Fibroblast of lung (primary cell): ENCODE data around the gene DDR2. TPM values are rescaled to one million over a fixed set of nuclear protein-coding genes. Genes with fewer than 3 reads are reported as not detected.

Experiments used
- DNase-seq, 2 donors: peaks; one replicate each; pipeline versions ENCODE4 v3.0.0 to v3.0.0-alpha.2; 2010; ENCODE audit warnings: low read depth in 2 of 2
- H2AFZ ChIP-seq: 2 replicates; pipeline ENCODE4 v1.5.1; 2012; ENCODE audit warnings: low read length, control low read depth, inconsistent platforms
- H3K27ac ChIP-seq: 2 replicates; pipeline ENCODE4 v1.5.1; 2011; ENCODE audit warnings: low read length, control low read depth; ENCODE audit not compliant: insufficient read depth
- H3K27me3 ChIP-seq: 2 replicates; pipeline ENCODE4 v1.5.1; 2011; ENCODE audit warnings: mild to moderate bottlenecking, low read length; ENCODE audit not compliant: control insufficient read depth, insufficient read depth
- H3K36me3 ChIP-seq: 2 replicates; pipeline ENCODE4 v1.5.1; 2011; ENCODE audit warnings: low read length; ENCODE audit not compliant: control insufficient read depth, insufficient read depth
- H3K4me1 ChIP-seq: 2 replicates; pipeline ENCODE4 v1.5.1; 2011; ENCODE audit warnings: low read length; ENCODE audit not compliant: control insufficient read depth, insufficient read depth; ENCODE audit errors: extremely low read depth
- H3K4me2 ChIP-seq: 2 replicates; pipeline ENCODE4 v1.5.1; 2011; ENCODE audit warnings: low read length, control low read depth; ENCODE audit not compliant: insufficient read depth; ENCODE audit errors: extremely low read depth
- H3K4me3 ChIP-seq, 4 experiments: fragments of 200-600 bp in 1 of 4; sonication (generic) in 1 of 4; replicated peaks in 1 of 4; 2 replicates each; pipeline ENCODE4 v1.5.1; 2011 to 2016; ENCODE audit warnings: low read length in 4 of 4, low read depth in 3 of 4, mild to moderate bottlenecking in 3 of 4, control low read depth in 2 of 4, inconsistent platforms in 1 of 4, mixed read lengths in 1 of 4; ENCODE audit not compliant: insufficient read depth in 1 of 4; ENCODE audit errors: control extremely low read depth in 1 of 4
- H3K79me2 ChIP-seq: 2 replicates; pipeline ENCODE4 v1.5.1; 2012; ENCODE audit warnings: mild to moderate bottlenecking, low read length, inconsistent platforms; ENCODE audit not compliant: control insufficient read depth, insufficient read depth
- H3K9ac ChIP-seq: 2 replicates; pipeline ENCODE4 v1.5.1; 2011; ENCODE audit warnings: mild to moderate bottlenecking, low read length, control low read depth; ENCODE audit not compliant: insufficient read depth
- H3K9me3 ChIP-seq: 2 replicates; pipeline ENCODE4 v1.5.1; 2012; ENCODE audit warnings: low read depth, low read length; ENCODE audit not compliant: control insufficient read depth, insufficient read depth
- H4K20me1 ChIP-seq: 2 replicates; pipeline ENCODE4 v1.5.1; 2011; ENCODE audit warnings: low read length; ENCODE audit not compliant: control insufficient read depth, insufficient read depth; ENCODE audit errors: extremely low read depth
- CTCF ChIP-seq, 2 donors: IDR thresholded peaks in 1 of 2; conservative IDR thresholded peaks in 1 of 2; 1 replicate in 1 of 2; 2 replicates in 1 of 2; pipeline ENCODE4 v1.5.1; 2011 to 2012; ENCODE audit warnings: low read length in 2 of 2, control low read depth in 1 of 2, inconsistent platforms in 1 of 2, low read depth in 1 of 2, mild to moderate bottlenecking in 1 of 2
- EZH2 ChIP-seq: IDR thresholded peaks from 2 replicates; pipeline ENCODE4 v1.5.1; 2012; ENCODE audit warnings: low read length, control low read depth, mild to moderate bottlenecking; ENCODE audit errors: missing control alignments
- polyA plus RNA-seq, 2 donors: library from polyadenylated mRNA; depleted of rRNA in 1 of 2; stranded (reverse) in 1 of 2; unstranded in 1 of 2; fragments of >200 nt; gene quantifications; 2 replicates each; pipeline ENCODE4 v1.2.1, GENCODE V29; 2011 to 2012; ENCODE audit warnings: missing spikeins in 1 of 2
- total RNA-seq: library from RNA; depleted of rRNA; stranded (reverse); fragments of >200 nt; gene quantifications from 2 replicates; pipeline ENCODE4 v1.2.1, GENCODE V29; 2014

DDR2 gene
- total and polyA plus RNA-seq, 2 donors (not counting 1 experiment from before 2014, with no cell fraction given) = 192 to 303 TPM

- H3K4me3 ChIP-seq = no peak overlapping the region
- H3K9ac ChIP-seq = no peak overlapping the region
- TF ChIP-seq CTCF (conservative IDR thresholded peaks at IDR 0.05 in 1 of 2, IDR thresholded peaks at IDR 0.05 in 1 of 2; ENCODE audit: low read depth in 1 of 2, low read length in 2 of 2) = no peak
- TF ChIP-seq EZH2 = no peak
- H3K4me1 ChIP-seq = peaks cover 25% of the 10 kb centered on the region
- H3K79me2 ChIP-seq = peaks cover 70% of the 10 kb centered on the region
- H2AFZ ChIP-seq = no peak overlapping the region
- DNase-seq = no peak
- H3K27ac ChIP-seq = peak overlapping the region; percentile 49
- peak overlapping the region; percentile 9 for H3K4me2 ChIP-seq
- H3K36me3 ChIP-seq = peaks cover 9% of the 10 kb centered on the region
- H3K27me3 ChIP-seq = no peaks in the 10 kb centered on the region
- no peaks in the 10 kb centered on the region for H4K20me1 ChIP-seq
- no peaks in the 10 kb centered on the region for H3K9me3 ChIP-seq
These were observed 77.6 kb downstream of the DDR2 start for GRCh38 chr1:162709870-162710269.

GRCh38 chr1:162710345-162710744 is 78.1 kb downstream of the DDR2 start:
- peaks cover 70% of the 10 kb centered on the region for H3K79me2 ChIP-seq
- H4K20me1 ChIP-seq = no peaks in the 10 kb centered on the region
- no peak for TF ChIP-seq CTCF (conservative IDR thresholded peaks at IDR 0.05 in 1 of 2, IDR thresholded peaks at IDR 0.05 in 1 of 2; ENCODE audit: low read depth in 1 of 2, low read length in 2 of 2)
- no peak for TF ChIP-seq EZH2
- H3K27me3 ChIP-seq = no peaks in the 10 kb centered on the region
- H2AFZ ChIP-seq = no peak overlapping the region
- no peak overlapping the region for H3K9ac ChIP-seq
- H3K4me1 ChIP-seq = peaks cover 25% of the 10 kb centered on the region
- H3K4me3 ChIP-seq = no peak overlapping the region
- peak in 1 of 2 donors; percentile 81 for DNase-seq
- peak overlapping the region; percentile 42 for H3K4me2 ChIP-seq
- H3K27ac ChIP-seq = peak overlapping the region; percentile 49
- H3K9me3 ChIP-seq = no peaks in the 10 kb centered on the region
- H3K36me3 ChIP-seq = peaks cover 9% of the 10 kb centered on the region

GRCh38 chr1:162710780-162711465 is 78.7 kb downstream of the DDR2 start:
- Histone ChIP-seq H3K9me3 (no peaks in the 10 kb centered on the region), H3K4me1 (peaks cover 25% of the 10 kb centered on the region), H2AFZ (no peak overlapping the region), H4K20me1 (no peaks in the 10 kb centered on the region), H3K27me3 (no peaks in the 10 kb centered on the region), H3K36me3 (peaks cover 7% of the 10 kb centered on the region), H3K9ac (no peak overlapping the region), H3K27ac (peak overlapping the region; percentile 36), H3K79me2 (peaks cover 70% of the 10 kb centered on the region), H3K4me3 (no peak overlapping the region), H3K4me2 (peak overlapping the region; percentile 42)
- DNase-seq = peak in 1 of 2 donors; percentile 56
- TF ChIP-seq EZH2 (no peak), CTCF (conservative IDR thresholded peaks at IDR 0.05 in 1 of 2, IDR thresholded peaks at IDR 0.05 in 1 of 2; ENCODE audit: low read depth in 1 of 2, low read length in 2 of 2) (no peak)
